Right atrium auricular region (tissue), 2 donors: Measurements from ENCODE around the gene PIK3R5. TPM values are rescaled to one million over a fixed set of nuclear protein-coding genes. Genes with fewer than 3 reads are reported as not detected.

ENCODE experiments used
- DNase-seq: peaks from one replicate; pipeline ENCODE4 v3.0.0-alpha.2; 2019; ENCODE audit warnings: low spot score
- H3K27ac ChIP-seq, 2 donors: fragments of 200-600 bp; sonication (generic); 1 replicate in 1 of 2; 2 replicates in 1 of 2; pipeline ENCODE4 v1.5.1; 2016 to 2019
- H3K27me3 ChIP-seq, 2 donors: fragments of 200-600 bp; sonication (generic); one replicate each; pipeline versions ENCODE4 v1.5.1 to v1.6.0; 2017 to 2019
- H3K36me3 ChIP-seq: fragments of 200-600 bp; sonication (generic); one replicate; pipeline ENCODE4 v1.5.1; 2016
- H3K4me1 ChIP-seq, 2 donors: fragments of 200-600 bp; sonication (generic); one replicate each; pipeline versions ENCODE4 v1.5.1 to v1.6.0; 2017 to 2019
- H3K4me3 ChIP-seq, 2 donors: fragments of 200-600 bp; sonication (generic); 1 replicate in 1 of 2; 2 replicates in 1 of 2; pipeline ENCODE4 v1.5.1; 2017 to 2019; ENCODE audit warnings: mild to moderate bottlenecking in 1 of 2, moderate library complexity in 1 of 2
- H3K9me3 ChIP-seq, 2 donors: fragments of 200-600 bp; sonication (generic); one replicate each; pipeline ENCODE4 v1.5.1; 2019
- CTCF ChIP-seq, 2 donors: fragments of 200-600 bp; sonication (generic); IDR thresholded peaks; one replicate each; pipeline ENCODE4 v1.5.1; 2019; ENCODE audit warnings: antibody characterized with exemption in 2 of 2
- total RNA-seq, 2 donors: library from RNA; depleted of rRNA; stranded (reverse); fragments of >200 nt; gene quantifications; one replicate each; pipeline ENCODE4 v1.1.0, GENCODE V29; 2016

Gene PIK3R5
- total RNA-seq, 2 donors from 2014 or later, result 5.0 to 7.5 TPM

GRCh38 chr17:8918807-8919465 lies 46.6 kb downstream of the PIK3R5 start:
- no peak for TF ChIP-seq CTCF (IDR thresholded peaks at IDR 0.05)
- H3K4me1 ChIP-seq, result no peaks in the 10 kb centered on the region
- DNase-seq, result no peak
- peaks cover 5 to 21% of the 10 kb centered on the region in 2 donors for H3K9me3 ChIP-seq
- H3K4me3 ChIP-seq, result no peak overlapping the region
- H3K36me3 ChIP-seq, result no peaks in the 10 kb centered on the region
- no peak overlapping the region for H3K27ac ChIP-seq
- no peaks in the 10 kb centered on the region for H3K27me3 ChIP-seq

- Histone ChIP-seq H3K4me1 (no peaks in the 10 kb centered on the region), H3K36me3 (no peaks in the 10 kb centered on the region), H3K27me3 (no peaks in the 10 kb centered on the region), H3K27ac (peak overlapping the region in 1 of 2 donors; percentile 39), H3K4me3 (no peak overlapping the region), H3K9me3 (peaks cover 5 to 21% of the 10 kb centered on the region in 2 donors)
- no peak for DNase-seq
- no peak for TF ChIP-seq CTCF (IDR thresholded peaks at IDR 0.05)
These were observed 49.0 kb downstream of the PIK3R5 start for GRCh38 chr17:8916466-8916865.

GRCh38 chr17:8914554-8914953 lies 51.0 kb downstream of the PIK3R5 start:
- H3K4me3 ChIP-seq, result no peak overlapping the region
- H3K27me3 ChIP-seq, result no peaks in the 10 kb centered on the region
- peaks cover 5 to 21% of the 10 kb centered on the region in 2 donors for H3K9me3 ChIP-seq
- H3K27ac ChIP-seq, result no peak overlapping the region
- H3K4me1 ChIP-seq, result no peaks in the 10 kb centered on the region
- no peak for TF ChIP-seq CTCF (IDR thresholded peaks at IDR 0.05)
- no peak for DNase-seq
- no peaks in the 10 kb centered on the region for H3K36me3 ChIP-seq

GRCh38 chr17:8913879-8914278 lies 51.6 kb downstream of the PIK3R5 start:
- H3K27me3 ChIP-seq, result no peaks in the 10 kb centered on the region
- no peak for DNase-seq
- no peak for TF ChIP-seq CTCF (IDR thresholded peaks at IDR 0.05)

GRCh38 chr17:8913091-8913490 lies 52.4 kb downstream of the PIK3R5 start:
- no peak for DNase-seq
- Histone ChIP-seq H3K27ac (no peak overlapping the region), H3K27me3 (no peaks in the 10 kb centered on the region), H3K4me3 (no peak overlapping the region), H3K9me3 (peaks cover 5 to 13% of the 10 kb centered on the region in 2 donors), H3K4me1 (no peaks in the 10 kb centered on the region), H3K36me3 (no peaks in the 10 kb centered on the region)
- no peak for TF ChIP-seq CTCF (IDR thresholded peaks at IDR 0.05)

More at GRCh38 chr17:8913879-8914278, 51.6 kb downstream of the PIK3R5 start:
- no peak overlapping the region for H3K4me3 ChIP-seq
- H3K9me3 ChIP-seq, result peaks cover 5 to 21% of the 10 kb centered on the region in 2 donors
- no peaks in the 10 kb centered on the region for H3K36me3 ChIP-seq
- H3K27ac ChIP-seq, result no peak overlapping the region
- no peaks in the 10 kb centered on the region for H3K4me1 ChIP-seq
